HEK293T (cell line): ENCODE results near the gene C9orf152.

ENCODE experiments used
- BHLHE40 ChIP-seq: fragments of 450-650 bp; IDR thresholded peaks from 2 replicates; pipeline ENCODE4 v1.6.1; 2016; ENCODE audit warnings: mild to moderate bottlenecking, moderate library complexity, borderline replicate concordance
- ELF4 ChIP-seq: fragments of 450-650 bp; IDR thresholded peaks from 2 replicates; pipeline ENCODE4 v1.6.1; 2017; ENCODE audit warnings: antibody characterized with exemption

DNA sequence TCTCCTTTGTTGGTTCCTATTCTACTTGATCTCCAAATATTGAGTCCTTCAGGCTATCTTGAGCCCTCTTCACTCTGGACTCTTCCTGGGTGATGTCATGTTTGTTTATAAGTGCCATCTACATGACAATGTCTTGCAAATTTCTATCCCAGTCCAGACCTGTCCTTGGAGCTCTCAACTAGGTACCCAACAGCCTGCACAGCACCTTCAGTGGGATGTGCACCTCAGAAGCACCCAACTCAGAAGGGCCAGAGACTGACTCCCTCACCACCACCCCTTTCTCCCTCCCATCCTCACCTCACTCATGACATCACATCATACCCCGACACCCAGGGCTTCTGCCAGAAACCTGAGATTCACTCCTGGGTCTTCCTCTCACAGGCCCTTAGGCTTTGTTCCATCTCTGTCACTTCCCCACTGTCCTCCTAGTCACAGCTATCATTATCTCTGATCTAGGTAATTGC is 33.9 kb upstream of the C9orf152 start:
- no peak for TF ChIP-seq ELF4
- no peak for TF ChIP-seq BHLHE40
